ENCODE measurements around the gene ADAMTS6.
A peak's percentile ranks its signal among the peaks of the same experiment; 100 is the strongest.
"Not testable (repeated sequence)": the region's sequence is repeated elsewhere in the genome, so short reads cannot be mapped to it uniquely, and the experiment has no call there.

Gene ADAMTS6, protein sequence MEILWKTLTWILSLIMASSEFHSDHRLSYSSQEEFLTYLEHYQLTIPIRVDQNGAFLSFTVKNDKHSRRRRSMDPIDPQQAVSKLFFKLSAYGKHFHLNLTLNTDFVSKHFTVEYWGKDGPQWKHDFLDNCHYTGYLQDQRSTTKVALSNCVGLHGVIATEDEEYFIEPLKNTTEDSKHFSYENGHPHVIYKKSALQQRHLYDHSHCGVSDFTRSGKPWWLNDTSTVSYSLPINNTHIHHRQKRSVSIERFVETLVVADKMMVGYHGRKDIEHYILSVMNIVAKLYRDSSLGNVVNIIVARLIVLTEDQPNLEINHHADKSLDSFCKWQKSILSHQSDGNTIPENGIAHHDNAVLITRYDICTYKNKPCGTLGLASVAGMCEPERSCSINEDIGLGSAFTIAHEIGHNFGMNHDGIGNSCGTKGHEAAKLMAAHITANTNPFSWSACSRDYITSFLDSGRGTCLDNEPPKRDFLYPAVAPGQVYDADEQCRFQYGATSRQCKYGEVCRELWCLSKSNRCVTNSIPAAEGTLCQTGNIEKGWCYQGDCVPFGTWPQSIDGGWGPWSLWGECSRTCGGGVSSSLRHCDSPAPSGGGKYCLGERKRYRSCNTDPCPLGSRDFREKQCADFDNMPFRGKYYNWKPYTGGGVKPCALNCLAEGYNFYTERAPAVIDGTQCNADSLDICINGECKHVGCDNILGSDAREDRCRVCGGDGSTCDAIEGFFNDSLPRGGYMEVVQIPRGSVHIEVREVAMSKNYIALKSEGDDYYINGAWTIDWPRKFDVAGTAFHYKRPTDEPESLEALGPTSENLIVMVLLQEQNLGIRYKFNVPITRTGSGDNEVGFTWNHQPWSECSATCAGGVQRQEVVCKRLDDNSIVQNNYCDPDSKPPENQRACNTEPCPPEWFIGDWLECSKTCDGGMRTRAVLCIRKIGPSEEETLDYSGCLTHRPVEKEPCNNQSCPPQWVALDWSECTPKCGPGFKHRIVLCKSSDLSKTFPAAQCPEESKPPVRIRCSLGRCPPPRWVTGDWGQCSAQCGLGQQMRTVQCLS (N-terminal part only)

DNA sequence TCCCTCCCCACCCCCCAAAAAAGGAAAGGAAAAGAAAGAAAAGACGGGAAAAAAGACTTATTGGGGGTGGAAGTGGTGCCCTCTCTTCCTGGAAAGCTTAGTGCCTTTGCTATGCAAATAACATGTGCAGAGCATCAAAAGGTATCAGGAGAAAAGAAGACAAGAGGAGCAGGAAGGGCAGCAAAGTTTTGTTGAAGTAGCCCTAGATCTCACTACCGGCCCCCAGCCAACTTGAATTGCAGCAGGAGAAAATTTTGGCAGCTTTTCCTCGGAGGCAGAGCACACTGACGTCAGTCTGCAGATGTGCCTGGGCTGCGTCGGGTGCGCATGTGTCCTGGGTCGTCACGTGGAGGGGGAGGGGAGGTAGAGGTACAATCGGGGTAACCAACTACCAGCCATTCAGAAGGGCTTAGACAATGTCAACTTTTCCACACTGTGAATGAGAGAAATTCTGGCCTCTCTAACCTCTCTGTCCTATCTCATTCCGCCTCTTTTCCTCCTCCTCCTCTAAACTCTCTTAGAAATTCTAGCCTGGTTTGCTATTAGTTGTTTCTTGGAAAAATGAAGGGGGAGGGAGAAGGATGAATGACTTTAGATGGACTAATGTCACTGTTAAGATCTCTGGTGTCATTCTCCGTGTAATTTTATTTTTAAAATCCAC lies at the start of gene ADAMTS6:
ADAMTS6 (minus strand) TSS at position 286 of the 661 bp plus-strand sequence. CDS start 8,247 bp downstream, outside the sequence.
- peak; percentile 57 for DNase-seq (ENCODE audit: low spot score)

DNA sequence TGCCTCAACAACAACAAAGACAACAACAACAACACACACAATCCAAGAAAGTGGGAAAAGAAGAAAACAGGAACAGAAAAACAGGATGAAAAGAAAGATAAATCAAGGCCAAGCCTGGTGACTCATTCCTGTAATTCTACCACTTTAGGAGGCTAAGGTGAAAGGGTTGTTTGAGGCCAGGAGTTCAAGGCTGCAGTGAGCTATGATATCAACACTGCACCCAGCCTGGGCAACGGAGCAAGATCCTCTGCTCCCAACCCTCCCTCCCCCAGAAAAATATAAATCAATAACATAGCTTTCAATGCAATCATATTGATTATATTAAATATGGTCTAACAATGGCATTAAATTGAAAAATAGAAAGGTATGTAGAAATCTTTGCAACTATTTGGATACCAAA lies 49.2 kb upstream of the ADAMTS6 start:
- DNase-seq (ENCODE audit: low spot score): no peak

- no peak for DNase-seq (ENCODE audit: low spot score)
These were observed 44.0 kb upstream of the ADAMTS6 start for GRCh38 chr5:65525726-65526125.

DNA sequence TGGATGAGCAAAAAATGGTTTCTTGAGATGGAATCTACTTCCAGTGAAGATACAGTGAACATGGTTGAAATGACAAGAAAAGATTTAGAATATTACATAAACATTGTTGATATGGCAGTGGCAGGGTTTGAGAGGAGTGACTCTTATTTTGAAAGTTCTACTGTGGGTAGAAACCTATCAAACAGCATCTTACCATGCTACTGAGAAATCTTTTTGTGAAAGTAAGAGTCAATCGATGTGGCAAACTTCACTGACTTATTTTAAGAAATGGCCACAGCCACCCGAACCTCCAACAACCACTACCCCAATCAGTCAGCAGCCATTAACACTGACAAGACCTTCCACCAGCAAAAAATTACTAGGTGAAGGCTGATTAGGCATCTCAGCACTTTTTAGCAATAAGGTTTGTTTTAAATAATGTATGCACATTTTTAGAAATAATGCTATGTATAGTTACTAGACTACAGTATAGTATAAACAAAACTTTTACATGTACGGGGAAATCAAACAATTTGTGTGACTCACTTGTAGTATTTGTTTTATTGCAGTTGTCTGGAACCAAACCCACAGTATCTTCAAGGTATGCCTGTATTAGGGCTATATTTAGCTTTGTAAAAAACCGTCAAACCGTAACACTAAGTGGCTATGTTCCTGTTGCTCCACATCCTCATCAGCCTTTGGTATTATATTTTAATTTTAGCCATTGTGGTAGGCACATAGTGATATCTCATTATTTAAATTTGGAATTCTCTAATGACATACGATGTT lies 30.6 kb upstream of the ADAMTS6 start:
- DNase-seq (ENCODE audit: low spot score): no peak

GRCh38 chr5:65508978-65509377 lies 27.3 kb upstream of the ADAMTS6 start:
- DNase-seq (ENCODE audit: low spot score): no peak

- peak; percentile 11 for DNase-seq (ENCODE audit: low spot score)
These were observed 25.2 kb upstream of the ADAMTS6 start for GRCh38 chr5:65506961-65507360.

DNA sequence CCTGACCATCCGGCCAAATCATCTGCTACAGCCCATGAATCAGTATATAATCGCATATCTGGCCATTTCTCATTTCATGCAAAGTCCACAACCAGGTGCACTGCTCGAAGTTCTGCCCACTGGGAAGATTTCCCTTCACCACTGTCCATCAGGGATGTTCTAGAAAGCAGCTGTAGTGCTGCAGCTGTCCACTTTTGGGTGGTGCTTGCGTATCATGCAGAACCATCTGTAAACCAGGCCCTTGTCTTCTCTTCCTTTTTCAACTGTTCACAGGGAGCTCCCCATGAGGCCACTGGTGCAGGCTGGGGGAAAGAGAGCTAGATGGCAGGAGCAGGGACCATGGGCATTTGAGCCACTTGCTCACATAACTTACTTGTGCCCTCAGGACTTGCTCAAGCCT lies 7.4 kb upstream of the ADAMTS6 start:
- DNase-seq (ENCODE audit: low spot score): no peak

GRCh38 chr5:65488038-65488687 lies 6.4 kb upstream of the ADAMTS6 start:
- DNase-seq (ENCODE audit: low spot score): not testable (repeated sequence)

GRCh38 chr5:65486803-65487202 lies 5.1 kb upstream of the ADAMTS6 start:
- not testable (repeated sequence) for DNase-seq (ENCODE audit: low spot score)

DNA sequence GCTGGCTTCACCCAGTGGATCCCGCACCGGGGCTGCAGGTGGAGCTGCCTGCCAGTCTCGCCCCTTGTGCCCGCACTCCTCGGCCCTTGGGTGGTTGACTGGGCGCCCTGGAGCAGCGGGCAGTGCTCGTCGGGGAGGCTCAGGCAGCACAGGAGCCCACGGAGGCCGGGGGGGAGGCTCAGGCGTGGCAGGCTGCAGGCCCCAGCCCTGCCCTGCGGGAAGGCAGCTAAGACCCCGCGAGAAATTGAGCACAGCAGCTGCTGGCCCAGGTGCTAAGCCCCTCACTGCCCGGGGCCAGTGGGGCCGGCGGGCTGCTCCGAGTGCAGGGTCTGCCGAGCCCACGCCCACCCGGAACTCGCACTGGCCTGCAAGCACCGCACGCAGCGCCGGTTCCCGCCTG lies 3.7 kb upstream of the ADAMTS6 start:
- DNase-seq (ENCODE audit: low spot score): no peak

- peak; percentile 29 for DNase-seq (ENCODE audit: low spot score)
These were observed 2.0 kb upstream of the ADAMTS6 start for GRCh38 chr5:65483546-65484346.

DNA sequence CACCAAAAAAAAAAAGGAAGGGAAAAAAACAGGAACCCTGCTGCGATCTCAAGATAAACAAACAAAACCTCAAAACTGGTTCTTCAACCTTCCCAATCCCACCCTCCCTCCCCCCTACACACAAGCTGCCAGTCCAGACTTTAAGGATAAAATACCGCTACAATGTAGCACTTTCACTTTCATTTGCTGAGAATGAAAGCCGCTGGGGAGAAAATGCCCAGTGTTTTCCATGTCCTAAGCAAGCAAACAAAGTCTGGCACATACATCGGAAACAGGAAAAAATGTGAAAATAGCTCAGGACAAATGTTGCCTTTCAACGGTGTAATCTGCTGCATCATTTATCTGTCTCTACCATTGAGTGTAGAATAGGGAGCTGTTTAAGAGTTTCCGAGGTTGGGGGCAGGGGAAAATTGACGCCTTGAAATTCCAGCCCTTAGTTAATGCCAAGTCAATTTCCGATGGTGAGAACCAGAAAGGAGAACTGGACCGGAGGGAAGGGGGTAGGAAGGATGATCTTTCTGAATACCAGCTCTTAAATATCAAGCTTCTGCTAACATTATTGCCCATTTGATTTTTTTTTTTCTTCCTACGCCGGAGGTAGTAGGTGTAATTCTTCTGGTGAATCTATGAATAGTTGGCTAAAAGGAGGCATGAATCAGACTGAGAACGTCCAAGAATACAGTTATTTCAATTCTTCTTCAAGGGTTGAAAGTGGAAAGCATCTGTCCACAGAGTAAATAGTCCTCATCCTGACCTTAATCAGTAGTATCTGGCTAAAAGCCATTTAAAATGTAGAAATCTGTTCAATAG lies 1.2 kb upstream of the ADAMTS6 start:
- peak; percentile 27 for DNase-seq (ENCODE audit: low spot score)

DNA sequence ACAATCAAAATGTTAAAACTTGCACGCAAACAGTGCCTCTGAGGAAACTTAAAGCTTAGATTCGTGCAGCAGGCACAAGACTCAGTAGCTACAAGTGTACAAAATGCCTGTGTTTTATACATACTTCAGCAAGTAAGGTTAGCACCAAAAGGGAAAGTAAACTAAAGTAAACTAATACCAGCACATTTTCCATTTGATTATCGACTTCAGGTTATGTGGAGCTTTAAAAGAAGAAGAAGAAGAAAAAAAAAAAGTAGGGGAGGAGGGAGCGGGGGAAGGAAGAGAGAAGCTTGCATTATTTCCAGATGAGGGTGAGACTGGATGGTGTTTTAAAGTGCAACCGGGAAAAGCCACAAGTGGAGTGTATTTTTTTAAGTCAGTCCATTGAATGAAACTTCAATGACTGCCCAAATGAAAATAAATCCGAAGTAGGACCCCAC lies 596 bp upstream of the ADAMTS6 start:
- no peak for DNase-seq (ENCODE audit: low spot score)

- no peak for DNase-seq (ENCODE audit: low spot score)
These were observed 544 bp downstream of the ADAMTS6 start for GRCh38 chr5:65481171-65481581.

GRCh38 chr5:65480306-65480865 lies 1.3 kb downstream of the ADAMTS6 start:
- no peak for DNase-seq (ENCODE audit: low spot score)

GRCh38 chr5:65479527-65479926 lies 2.2 kb downstream of the ADAMTS6 start:
- no peak for DNase-seq (ENCODE audit: low spot score)

GRCh38 chr5:65478336-65478735 lies 3.4 kb downstream of the ADAMTS6 start:
- no peak for DNase-seq (ENCODE audit: low spot score)

DNA sequence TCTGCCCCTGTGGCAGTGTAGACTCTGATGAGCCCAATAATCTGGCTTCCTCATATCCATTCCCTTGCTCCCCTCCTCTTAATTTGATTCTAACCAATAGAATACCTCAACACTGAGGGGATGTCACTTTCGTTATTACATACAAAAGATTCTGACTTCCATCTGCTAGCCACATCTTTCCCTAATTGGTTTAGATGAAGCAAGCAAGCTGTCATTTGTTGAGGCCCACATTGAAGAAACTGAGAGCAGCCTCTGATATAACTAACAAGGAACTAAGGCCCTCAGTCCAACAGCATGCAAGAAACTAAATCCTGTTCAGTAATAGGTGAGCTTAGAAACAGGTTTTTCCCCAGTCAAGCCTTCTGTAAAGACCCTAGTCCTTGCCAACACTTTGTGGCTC lies 5.8 kb downstream of the ADAMTS6 start:
- DNase-seq (ENCODE audit: low spot score): no peak

DNA sequence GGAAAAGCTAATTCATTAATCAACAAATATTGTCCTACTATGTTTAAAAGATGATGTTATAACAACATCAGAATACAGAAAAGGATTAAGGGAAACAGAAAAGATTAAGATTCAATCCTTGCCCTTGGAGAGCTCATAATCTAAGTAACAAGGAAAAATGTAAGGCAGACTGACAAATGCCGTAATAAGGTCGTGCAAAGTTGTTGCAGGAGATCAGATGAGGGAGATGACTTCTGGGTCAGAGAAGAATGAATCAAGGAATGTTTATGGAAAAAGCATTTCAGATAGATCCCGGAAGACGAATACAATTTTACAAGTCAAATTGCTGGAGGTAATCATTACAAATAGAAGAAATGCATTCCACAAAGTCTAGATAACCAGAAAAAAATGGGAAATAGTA lies 6.4 kb downstream of the ADAMTS6 start:
- no peak for DNase-seq (ENCODE audit: low spot score)

Measured in hepatic stellate cell (primary cell).